ENCODE results near the gene ZNF616.

GRCh38 chr19:52142001-52142595, 2.4 kb upstream of the ZNF616 start:
- TF ChIP-seq CTCF (optimal IDR thresholded peaks at IDR 0.05 in 1 of 3, IDR thresholded peaks at IDR 0.05 in 1 of 3, conservative IDR thresholded peaks at IDR 0.05 in 1 of 3; ENCODE audit: extremely low read depth in 1 of 3, insufficient read depth in 2 of 3, low read length in 3 of 3) (no peak), EZH2 (IDR thresholded peaks at IDR 0.05; ENCODE audit: low read length) (no peak)
